ENCODE data around the gene PRRC2B. TPM values are rescaled to one million over a fixed set of nuclear protein-coding genes. Genes with fewer than 3 reads are reported as not detected.

The PRRC2B gene
- total and polyA plus RNA-seq, 2 experiments from 2014 or later, result 45.0 to 193 TPM

DNA sequence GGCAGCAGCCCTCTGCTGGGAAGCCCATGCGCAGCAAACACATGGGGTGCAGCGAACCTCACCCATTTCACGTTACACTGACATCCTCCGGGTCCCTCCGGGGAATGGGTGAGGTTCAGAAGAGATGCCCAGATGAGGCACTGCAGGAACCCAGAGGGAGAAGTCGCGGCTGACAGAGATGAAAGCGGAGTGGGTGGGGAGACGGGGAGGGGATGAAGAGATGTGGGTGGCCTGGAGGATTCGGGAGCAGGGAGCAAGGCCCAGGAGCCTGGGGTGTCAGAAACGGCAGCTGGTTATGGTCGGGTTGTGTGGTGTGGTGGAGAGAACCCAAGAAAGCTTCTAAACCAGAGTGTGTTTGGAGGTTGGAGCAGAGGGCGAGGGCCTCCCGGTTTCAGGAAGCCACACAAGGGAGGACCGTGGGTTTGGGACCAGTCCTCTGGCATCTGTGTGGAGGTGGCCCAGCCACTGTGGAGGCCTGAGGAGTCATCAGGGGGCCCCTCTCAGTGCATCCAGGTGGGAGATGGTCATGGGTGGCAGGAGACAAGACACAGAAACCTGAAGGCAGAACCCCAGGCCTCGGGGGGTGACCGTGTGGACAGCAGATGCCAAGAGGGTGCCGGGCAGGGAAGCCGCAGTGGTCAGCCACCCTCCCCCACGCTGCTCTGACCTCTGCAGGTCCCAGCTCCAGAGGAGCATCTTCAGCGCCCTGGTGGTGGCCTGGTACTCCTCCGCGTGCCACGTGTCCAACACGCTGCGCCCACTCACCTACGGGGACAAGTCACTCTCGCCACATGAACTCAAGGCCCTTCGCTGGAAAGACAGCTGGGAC lies 128.6 kb downstream of the PRRC2B start:
- H3K27me3 ChIP-seq (ENCODE audit: insufficient read depth), result no peaks in the 10 kb centered on the region
- Mint-ChIP-seq H3K4me3 (no peak overlapping the region), H3K9me3 (no peaks in the 10 kb centered on the region), H3K4me1 (no peaks in the 10 kb centered on the region), H3K36me3 (ENCODE audit: low read depth) (peaks cover 74% of the 10 kb centered on the region), H3K27ac (no peak overlapping the region), H3K27me3 (ENCODE audit: insufficient read depth, low read depth, poor library complexity) (peaks cover 17% of the 10 kb centered on the region)
- no peaks in the 10 kb centered on the region; the same call in 1 of the 2 replicates for H4K20me1 ChIP-seq (replicated peaks; ENCODE audit: insufficient read depth)
- H3K36me3 ChIP-seq (ENCODE audit: insufficient read depth), result peaks cover 12% of the 10 kb centered on the region; the same call in 1 of the 2 replicates
- no peaks in the 10 kb centered on the region for H3K4me1 ChIP-seq (ENCODE audit: insufficient read depth)
- H3K9me2 ChIP-seq (ENCODE audit: insufficient read depth), result no peaks in the 10 kb centered on the region
- H2AFZ ChIP-seq, result no peak overlapping the region
- ATAC-seq, result no peak; the same call in 2 of the 3 replicates
- 0 out of 2 replicates have a peak, but pooled peaks cover 9% of the 10 kb centered on the region for H3F3A ChIP-seq (replicated peaks; ENCODE audit: low read depth)
- no peak overlapping the region for H3K4me2 ChIP-seq
- H3K79me2 ChIP-seq (replicated peaks; ENCODE audit: insufficient read depth), result no peaks in the 10 kb centered on the region
- no peak overlapping the region for H3K27ac ChIP-seq (ENCODE audit: low read depth)
- TF ChIP-seq CREB1 (CRISPR knock-in tag; IDR thresholded peaks at IDR 0.05; ENCODE audit: low read depth) (no peak), EZH2 (IDR thresholded peaks at IDR 0.05; ENCODE audit: low read depth, unreplicated experiment) (no peak), EZH2phosphoT487 (IDR thresholded peaks at IDR 0.05; ENCODE audit: unreplicated experiment) (no peak), NANOG (IDR thresholded peaks at IDR 0.05; ENCODE audit: borderline replicate concordance) (no peak), ZNF331 (CRISPR knock-in tag; IDR thresholded peaks at IDR 0.05; ENCODE audit: low read depth) (no peak), POLR2AphosphoS5 (IDR thresholded peaks at IDR 0.05; ENCODE audit: low read depth) (0 out of 2 replicates have a peak, but pooled peaks have one; percentile 19)
- TF ChIP-seq, protein P1, sequence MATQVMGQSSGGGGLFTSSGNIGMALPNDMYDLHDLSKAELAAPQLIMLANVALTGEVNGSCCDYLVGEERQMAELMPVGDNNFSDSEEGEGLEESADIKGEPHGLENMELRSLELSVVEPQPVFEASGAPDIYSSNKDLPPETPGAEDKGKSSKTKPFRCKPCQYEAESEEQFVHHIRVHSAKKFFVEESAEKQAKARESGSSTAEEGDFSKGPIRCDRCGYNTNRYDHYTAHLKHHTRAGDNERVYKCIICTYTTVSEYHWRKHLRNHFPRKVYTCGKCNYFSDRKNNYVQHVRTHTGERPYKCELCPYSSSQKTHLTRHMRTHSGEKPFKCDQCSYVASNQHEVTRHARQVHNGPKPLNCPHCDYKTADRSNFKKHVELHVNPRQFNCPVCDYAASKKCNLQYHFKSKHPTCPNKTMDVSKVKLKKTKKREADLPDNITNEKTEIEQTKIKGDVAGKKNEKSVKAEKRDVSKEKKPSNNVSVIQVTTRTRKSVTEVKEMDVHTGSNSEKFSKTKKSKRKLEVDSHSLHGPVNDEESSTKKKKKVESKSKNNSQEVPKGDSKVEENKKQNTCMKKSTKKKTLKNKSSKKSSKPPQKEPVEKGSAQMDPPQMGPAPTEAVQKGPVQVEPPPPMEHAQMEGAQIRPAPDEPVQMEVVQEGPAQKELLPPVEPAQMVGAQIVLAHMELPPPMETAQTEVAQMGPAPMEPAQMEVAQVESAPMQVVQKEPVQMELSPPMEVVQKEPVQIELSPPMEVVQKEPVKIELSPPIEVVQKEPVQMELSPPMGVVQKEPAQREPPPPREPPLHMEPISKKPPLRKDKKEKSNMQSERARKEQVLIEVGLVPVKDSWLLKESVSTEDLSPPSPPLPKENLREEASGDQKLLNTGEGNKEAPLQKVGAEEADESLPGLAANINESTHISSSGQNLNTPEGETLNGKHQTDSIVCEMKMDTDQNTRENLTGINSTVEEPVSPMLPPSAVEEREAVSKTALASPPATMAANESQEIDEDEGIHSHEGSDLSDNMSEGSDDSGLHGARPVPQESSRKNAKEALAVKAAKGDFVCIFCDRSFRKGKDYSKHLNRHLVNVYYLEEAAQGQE (IDR thresholded peaks at IDR 0.05; ENCODE audit: unreplicated experiment), result no peak
- H3K4me3 ChIP-seq, result no peak overlapping the region
- DNase-seq (ENCODE audit: low spot score), result no peak

DNA sequence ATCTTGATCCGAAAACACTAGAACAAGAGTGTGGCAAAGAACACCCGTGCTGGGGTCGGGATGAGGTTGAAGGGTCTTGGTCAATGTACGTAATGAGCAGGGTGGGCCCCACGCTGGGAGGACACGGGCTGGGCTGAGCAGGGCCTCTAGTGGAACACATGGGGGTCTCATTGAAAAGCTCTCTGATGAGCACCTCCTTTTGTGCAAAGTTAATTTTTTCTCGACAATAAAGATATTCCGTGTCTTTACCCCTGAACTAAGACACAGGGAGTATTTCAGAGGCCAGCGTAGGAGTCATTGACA lies 129.2 kb downstream of the PRRC2B start:
- H3K4me1 ChIP-seq (ENCODE audit: insufficient read depth), result no peaks in the 10 kb centered on the region
- H3K9me2 ChIP-seq (ENCODE audit: insufficient read depth), result no peaks in the 10 kb centered on the region
- H4K20me1 ChIP-seq (replicated peaks; ENCODE audit: insufficient read depth), result no peaks in the 10 kb centered on the region; the same call in 1 of the 2 replicates
- H3F3A ChIP-seq (replicated peaks; ENCODE audit: low read depth), result 0 out of 2 replicates have a peak, but pooled peaks cover 9% of the 10 kb centered on the region
- no peaks in the 10 kb centered on the region for H3K9me3 Mint-ChIP-seq
- peaks cover 14% of the 10 kb centered on the region; the same call in 1 of the 2 replicates for H3K36me3 ChIP-seq (ENCODE audit: insufficient read depth)
- H3K4me3 ChIP-seq, result no peak overlapping the region
- H2AFZ ChIP-seq, result no peak overlapping the region
- no peak overlapping the region for H3K4me3 Mint-ChIP-seq
- TF ChIP-seq, protein P2, sequence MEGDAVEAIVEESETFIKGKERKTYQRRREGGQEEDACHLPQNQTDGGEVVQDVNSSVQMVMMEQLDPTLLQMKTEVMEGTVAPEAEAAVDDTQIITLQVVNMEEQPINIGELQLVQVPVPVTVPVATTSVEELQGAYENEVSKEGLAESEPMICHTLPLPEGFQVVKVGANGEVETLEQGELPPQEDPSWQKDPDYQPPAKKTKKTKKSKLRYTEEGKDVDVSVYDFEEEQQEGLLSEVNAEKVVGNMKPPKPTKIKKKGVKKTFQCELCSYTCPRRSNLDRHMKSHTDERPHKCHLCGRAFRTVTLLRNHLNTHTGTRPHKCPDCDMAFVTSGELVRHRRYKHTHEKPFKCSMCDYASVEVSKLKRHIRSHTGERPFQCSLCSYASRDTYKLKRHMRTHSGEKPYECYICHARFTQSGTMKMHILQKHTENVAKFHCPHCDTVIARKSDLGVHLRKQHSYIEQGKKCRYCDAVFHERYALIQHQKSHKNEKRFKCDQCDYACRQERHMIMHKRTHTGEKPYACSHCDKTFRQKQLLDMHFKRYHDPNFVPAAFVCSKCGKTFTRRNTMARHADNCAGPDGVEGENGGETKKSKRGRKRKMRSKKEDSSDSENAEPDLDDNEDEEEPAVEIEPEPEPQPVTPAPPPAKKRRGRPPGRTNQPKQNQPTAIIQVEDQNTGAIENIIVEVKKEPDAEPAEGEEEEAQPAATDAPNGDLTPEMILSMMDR (conservative IDR thresholded peaks at IDR 0.05; ENCODE audit: low read depth in 2 of 2), result no peak
- no peak for TF ChIP-seq ZNF331 (CRISPR knock-in tag; IDR thresholded peaks at IDR 0.05; ENCODE audit: low read depth)
- no peak overlapping the region for H3K4me2 ChIP-seq
- DNase-seq (ENCODE audit: low spot score) (no peak), ATAC-seq (no peak)
- H3K79me2 ChIP-seq (replicated peaks; ENCODE audit: insufficient read depth), result no peaks in the 10 kb centered on the region
- H3K4me1 Mint-ChIP-seq, result no peaks in the 10 kb centered on the region
- H3K36me3 Mint-ChIP-seq (ENCODE audit: low read depth), result peaks cover 72% of the 10 kb centered on the region
- H3K27me3 ChIP-seq (ENCODE audit: insufficient read depth), result no peaks in the 10 kb centered on the region
- no peak overlapping the region for H3K27ac Mint-ChIP-seq
- peaks cover 17% of the 10 kb centered on the region for H3K27me3 Mint-ChIP-seq (ENCODE audit: insufficient read depth, low read depth, poor library complexity)
- H3K27ac ChIP-seq (ENCODE audit: low read depth), result no peak overlapping the region
